ENCODE measurements around the gene SGMS1.

SGMS1 gene

DNA sequence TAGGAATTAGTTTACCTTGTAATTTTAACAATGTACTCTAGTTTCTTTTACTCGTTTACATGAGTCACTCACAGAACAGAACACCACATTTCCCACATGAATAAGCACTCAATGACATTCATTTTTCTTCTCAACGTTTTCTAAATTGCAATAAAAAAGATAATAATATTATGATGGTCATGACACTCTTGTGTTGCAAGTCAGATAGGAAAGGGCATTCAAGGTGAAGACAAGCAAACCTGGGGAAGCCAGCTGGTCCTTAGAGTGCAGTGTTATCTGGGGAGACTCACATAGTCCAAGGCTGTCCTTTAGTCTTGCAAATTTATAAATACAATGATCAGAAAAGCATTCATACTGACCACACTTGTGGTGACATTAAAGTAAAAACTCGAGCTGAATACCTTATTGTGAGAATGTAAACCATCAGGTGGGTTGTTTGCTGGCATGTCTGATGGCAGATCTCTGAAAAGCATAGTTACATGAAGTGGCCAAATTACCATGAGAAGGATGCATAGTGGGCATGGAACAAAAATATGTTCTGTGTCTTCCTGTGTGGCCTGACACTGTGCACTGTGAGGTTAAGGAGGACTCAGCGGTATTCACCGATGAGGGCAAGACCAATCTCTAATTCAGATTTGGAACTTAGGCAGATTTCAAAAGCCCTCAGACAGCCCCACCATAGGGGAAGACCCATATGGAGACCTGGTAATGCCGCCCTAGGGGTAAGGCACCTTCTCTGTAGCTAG lies 213.5 kb downstream of the SGMS1 start:
- Histone ChIP-seq H3K27me3 (no peaks in the 10 kb centered on the region), H3K9me3 (peaks cover 0 to 3% (median 0%) of the 10 kb centered on the region in 3 donors), H3K36me3 (no peaks in the 10 kb centered on the region), H3K4me1 (no peaks in the 10 kb centered on the region), H3K27ac (no peak overlapping the region), H3K4me3 (no peak overlapping the region)
- intact Hi-C loops (cut with DNase I; ENCODE audit: low total_unique reads): no loop called here
- DNase-seq: no peak
- TF ChIP-seq, protein P1, sequence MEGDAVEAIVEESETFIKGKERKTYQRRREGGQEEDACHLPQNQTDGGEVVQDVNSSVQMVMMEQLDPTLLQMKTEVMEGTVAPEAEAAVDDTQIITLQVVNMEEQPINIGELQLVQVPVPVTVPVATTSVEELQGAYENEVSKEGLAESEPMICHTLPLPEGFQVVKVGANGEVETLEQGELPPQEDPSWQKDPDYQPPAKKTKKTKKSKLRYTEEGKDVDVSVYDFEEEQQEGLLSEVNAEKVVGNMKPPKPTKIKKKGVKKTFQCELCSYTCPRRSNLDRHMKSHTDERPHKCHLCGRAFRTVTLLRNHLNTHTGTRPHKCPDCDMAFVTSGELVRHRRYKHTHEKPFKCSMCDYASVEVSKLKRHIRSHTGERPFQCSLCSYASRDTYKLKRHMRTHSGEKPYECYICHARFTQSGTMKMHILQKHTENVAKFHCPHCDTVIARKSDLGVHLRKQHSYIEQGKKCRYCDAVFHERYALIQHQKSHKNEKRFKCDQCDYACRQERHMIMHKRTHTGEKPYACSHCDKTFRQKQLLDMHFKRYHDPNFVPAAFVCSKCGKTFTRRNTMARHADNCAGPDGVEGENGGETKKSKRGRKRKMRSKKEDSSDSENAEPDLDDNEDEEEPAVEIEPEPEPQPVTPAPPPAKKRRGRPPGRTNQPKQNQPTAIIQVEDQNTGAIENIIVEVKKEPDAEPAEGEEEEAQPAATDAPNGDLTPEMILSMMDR (IDR thresholded peaks at IDR 0.05): no peak

DNA sequence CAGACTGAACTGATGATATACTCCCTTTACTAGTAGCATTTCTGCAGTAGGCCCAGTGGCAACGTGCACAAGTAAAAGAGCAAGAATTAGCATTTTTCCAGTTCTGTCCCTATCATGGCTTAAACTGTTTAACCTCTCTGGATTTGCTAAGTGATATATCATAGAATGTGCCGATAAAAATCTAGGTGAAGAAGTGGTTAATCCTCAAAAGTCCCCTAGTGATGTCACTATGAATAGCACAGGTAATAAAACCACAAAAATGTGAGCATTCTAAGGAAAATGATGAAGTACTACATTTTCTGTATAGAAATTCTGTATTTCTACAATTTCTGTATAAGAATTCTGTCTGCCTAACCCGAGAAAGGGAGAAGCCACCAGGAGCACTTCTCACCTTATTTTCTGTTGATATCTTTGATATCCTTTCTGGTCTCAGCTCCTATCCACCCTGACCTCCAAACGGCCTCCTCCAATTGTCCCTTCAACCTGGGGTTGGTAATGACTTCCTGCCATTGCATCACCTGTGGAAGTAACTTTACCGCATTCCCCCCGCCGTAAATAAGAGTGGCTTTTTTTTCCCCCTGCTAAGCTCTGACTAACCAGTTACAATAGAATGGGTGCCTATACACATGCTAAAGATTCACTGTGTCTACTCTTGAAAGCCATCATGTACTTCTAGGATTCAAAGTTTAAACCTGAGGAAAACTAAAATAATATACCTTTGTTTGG lies 216.5 kb downstream of the SGMS1 start:
- no peak for DNase-seq
- Histone ChIP-seq H3K9me3 (peaks cover 0 to 3% (median 0%) of the 10 kb centered on the region in 3 donors), H3K4me1 (peaks cover 0 to 6% (median 0%) of the 10 kb centered on the region in 4 donors), H3K27me3 (no peaks in the 10 kb centered on the region), H3K27ac (no peak overlapping the region), H3K4me3 (no peak overlapping the region), H3K36me3 (no peaks in the 10 kb centered on the region)
- TF ChIP-seq, protein P1 (IDR thresholded peaks at IDR 0.05): no peak
- intact Hi-C loops (cut with DNase I; ENCODE audit: low total_unique reads): no loop called here

DNA sequence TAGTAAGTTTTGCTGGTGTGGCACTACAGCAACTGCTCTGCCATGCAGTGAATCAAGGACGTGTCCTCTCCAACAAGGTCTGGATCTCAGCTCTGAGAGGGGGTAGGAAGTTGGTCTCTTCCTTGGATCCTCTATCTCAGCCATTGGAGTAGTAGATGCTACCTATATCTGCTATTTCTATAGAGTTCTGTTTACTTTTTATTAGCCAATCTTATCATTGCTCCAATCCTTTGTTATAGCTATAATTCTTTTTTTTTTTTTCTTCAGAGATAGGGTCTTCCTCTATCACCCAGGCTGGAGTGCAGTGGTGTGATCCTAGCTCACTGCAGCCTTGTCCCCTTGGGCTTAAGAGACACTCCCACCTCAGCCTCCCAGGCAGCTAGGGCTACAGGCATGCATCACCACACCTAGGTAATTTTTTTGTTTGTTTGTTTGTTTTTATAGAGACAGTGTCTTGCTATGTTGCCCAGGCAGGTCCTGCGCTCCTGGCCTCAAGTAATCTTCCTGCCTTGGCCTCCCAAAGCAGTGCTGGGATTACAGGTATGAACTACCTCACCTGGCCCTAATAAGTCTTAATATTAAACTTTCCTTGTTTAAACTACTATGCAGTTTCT lies 217.2 kb downstream of the SGMS1 start:
- Histone ChIP-seq H3K4me1 (peaks cover 0 to 6% (median 0%) of the 10 kb centered on the region in 4 donors), H3K4me3 (no peak overlapping the region), H3K36me3 (no peaks in the 10 kb centered on the region), H3K27ac (no peak overlapping the region), H3K27me3 (no peaks in the 10 kb centered on the region), H3K9me3 (peaks cover 0 to 3% (median 0%) of the 10 kb centered on the region in 3 donors)
- TF ChIP-seq, protein P1 (IDR thresholded peaks at IDR 0.05): no peak
- DNase-seq: no peak
- intact Hi-C loops (cut with DNase I; ENCODE audit: low total_unique reads): no loop called here

DNA sequence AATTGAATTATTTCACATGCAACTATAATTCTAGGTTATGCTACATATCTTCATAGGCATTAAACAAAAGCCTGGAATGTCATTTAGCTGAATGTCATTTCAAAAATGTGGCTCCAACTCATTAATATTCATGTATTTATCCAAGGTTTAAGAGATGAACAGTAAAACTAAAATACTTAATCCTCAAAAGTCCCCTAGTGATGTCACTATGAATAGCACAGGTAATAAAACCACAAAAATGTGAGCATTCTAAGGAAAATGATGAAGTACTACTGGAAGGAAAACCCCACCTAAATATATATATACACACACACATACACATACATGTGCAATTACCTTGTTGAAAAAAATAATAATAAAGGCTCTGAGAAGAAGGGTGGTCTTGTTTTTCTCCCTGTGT lies 218.0 kb downstream of the SGMS1 start:
- peaks cover 0 to 3% (median 0%) of the 10 kb centered on the region in 3 donors for H3K9me3 ChIP-seq
- DNase-seq: no peak
- no peaks in the 10 kb centered on the region for H3K27me3 ChIP-seq
- TF ChIP-seq, protein P1 (IDR thresholded peaks at IDR 0.05): no peak
- no peaks in the 10 kb centered on the region for H3K36me3 ChIP-seq
- no peak overlapping the region for H3K4me3 ChIP-seq
- no peak overlapping the region for H3K27ac ChIP-seq
- H3K4me1 ChIP-seq: peaks cover 0 to 6% (median 0%) of the 10 kb centered on the region in 4 donors
- intact Hi-C loops (cut with DNase I; ENCODE audit: low total_unique reads): no loop called here

DNA sequence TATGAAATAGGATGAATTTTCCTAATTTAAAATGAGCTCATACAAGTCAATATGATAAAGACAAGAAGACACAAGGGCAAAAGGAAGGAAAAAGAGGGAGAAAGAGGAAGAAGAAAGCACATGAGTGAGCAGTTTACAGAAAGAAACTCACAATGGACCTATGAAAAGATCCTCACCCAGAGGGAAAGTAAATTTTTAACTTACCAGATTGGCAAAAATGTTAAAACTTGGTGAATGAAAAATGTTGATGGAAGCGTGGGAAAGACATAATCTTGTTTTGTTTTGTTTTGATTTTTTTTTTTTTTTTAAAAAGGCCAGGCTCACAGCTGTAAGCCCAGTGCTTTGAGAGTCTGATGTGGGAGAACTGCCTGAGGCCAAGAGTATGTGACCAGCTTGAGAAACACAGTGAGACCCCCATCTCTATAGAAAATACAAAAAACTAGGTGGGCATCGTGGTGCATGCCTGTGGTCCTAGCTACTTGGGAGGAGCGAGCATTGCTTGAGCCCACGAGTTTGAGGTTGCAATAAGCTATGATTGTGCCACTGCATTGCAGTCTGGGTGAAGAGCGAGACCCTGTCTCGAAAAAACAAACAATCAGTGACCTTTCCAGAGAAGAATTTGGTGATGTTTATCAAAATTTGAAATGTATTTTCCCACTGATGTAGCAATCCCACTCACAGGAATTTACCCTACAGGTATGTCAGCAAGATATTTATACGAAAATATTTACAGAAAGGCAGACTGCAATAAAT lies 219.6 kb downstream of the SGMS1 start:
- TF ChIP-seq, protein P1 (IDR thresholded peaks at IDR 0.05): no peak
- Histone ChIP-seq H3K27ac (no peak overlapping the region), H3K9me3 (peaks cover 0 to 3% (median 0%) of the 10 kb centered on the region in 3 donors), H3K36me3 (no peaks in the 10 kb centered on the region), H3K4me3 (no peak overlapping the region), H3K27me3 (no peaks in the 10 kb centered on the region), H3K4me1 (peaks cover 0 to 6% (median 0%) of the 10 kb centered on the region in 4 donors)
- DNase-seq: no peak
- intact Hi-C loops (cut with DNase I; ENCODE audit: low total_unique reads): no loop called here
